ENCODE results near the gene ZNF862. TPM values are rescaled to one million over a fixed set of nuclear protein-coding genes. Genes with fewer than 3 reads are reported as not detected.
"Not testable (repeated sequence)": the region's sequence is repeated elsewhere in the genome, so short reads cannot be mapped to it uniquely, and the experiment has no call there.

ZNF862 gene
- total RNA-seq, 1 experiment from 2014 or later: 17.7 TPM

DNA sequence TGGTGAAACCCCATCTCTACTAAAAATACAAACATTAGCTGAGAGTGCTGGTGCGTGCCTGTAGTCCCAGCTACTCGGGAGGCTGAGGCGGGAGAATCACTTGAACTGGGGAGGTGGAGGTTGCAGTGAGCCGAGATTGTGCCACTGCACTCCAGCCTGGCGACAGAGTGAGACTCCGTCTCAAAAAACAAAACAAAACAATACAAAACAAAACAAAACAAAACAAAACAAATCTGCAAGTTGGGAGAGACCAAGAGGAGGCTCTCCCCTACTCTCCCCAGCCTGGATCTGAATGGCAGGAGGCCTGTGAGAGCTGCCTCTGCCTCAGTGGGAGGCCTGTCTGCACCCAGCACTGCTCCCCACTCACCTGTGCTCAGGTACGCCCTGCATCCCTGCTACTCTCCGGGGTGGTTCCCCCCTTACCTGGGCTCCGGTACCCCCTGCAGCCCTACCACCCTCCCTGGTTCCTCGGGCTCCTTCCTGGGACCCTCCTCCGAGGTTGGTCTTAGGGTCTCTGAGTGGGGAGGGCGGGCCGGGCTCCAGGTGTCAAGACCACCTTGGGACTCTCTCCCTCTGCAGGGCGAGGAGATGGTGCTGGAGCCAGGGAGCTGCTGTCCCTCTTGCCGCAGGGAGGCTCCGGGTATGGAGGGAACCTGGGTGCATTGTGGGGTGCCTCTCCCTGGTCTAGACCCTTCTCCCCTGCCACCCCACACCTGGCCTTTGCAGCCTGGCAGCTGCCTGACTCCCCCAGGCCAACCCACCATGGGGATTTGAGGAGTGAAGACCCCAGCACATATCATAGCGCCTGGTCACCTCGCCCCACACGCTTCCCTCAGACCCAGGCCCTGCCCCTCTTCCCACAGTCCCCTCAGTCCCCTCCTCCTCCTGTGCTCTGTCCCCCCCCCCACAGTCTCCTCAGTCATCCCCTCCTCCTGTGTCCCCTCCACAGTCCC is 9.5 kb upstream of the ZNF862 start:
- H3K4me1 Mint-ChIP-seq (ENCODE audit: low read depth, unreplicated experiment): no peaks in the 10 kb centered on the region
- BruUV-seq (replicated peaks): no TSS peak
- TF ChIP-seq CTCF (IDR thresholded peaks at IDR 0.05; ENCODE audit: unreplicated experiment): no peak
- peaks cover 100% of the 10 kb centered on the region for H3K27me3 Mint-ChIP-seq (ENCODE audit: unreplicated experiment)
- intact Hi-C loops (cut with micrococcal nuclease; ENCODE audit: unreplicated experiment): no loop called here
- no peak for DNase-seq
- no peaks in the 10 kb centered on the region for H3K36me3 Mint-ChIP-seq (ENCODE audit: insufficient read depth, unreplicated experiment)
- CTCF ChIA-PET: no interaction called here
- no peak overlapping the region for H3K27ac Mint-ChIP-seq (ENCODE audit: unreplicated experiment)
- H3K4me3 Mint-ChIP-seq (ENCODE audit: low read depth, unreplicated experiment): no peak overlapping the region
- no peaks in the 10 kb centered on the region for H3K9me3 Mint-ChIP-seq (ENCODE audit: low read depth, unreplicated experiment)

GRCh38 chr7:149830527-149830926 is 7.6 kb upstream of the ZNF862 start:
- H3K9me3 Mint-ChIP-seq (ENCODE audit: low read depth, unreplicated experiment); H3K4me3 Mint-ChIP-seq (ENCODE audit: low read depth, unreplicated experiment); intact Hi-C loops (cut with micrococcal nuclease; ENCODE audit: unreplicated experiment); BruUV-seq (replicated peaks); H3K4me1 Mint-ChIP-seq (ENCODE audit: low read depth, unreplicated experiment); CTCF ChIA-PET; DNase-seq; H3K27ac Mint-ChIP-seq (ENCODE audit: unreplicated experiment); H3K36me3 Mint-ChIP-seq (ENCODE audit: insufficient read depth, unreplicated experiment): not testable (repeated sequence)
- peaks cover 100% of the 10 kb centered on the region for H3K27me3 Mint-ChIP-seq (ENCODE audit: unreplicated experiment)

- BruUV-seq (replicated peaks): no TSS peak
- no peak for DNase-seq
- Mint-ChIP-seq H3K36me3 (ENCODE audit: insufficient read depth, unreplicated experiment) (no peaks in the 10 kb centered on the region), H3K4me3 (ENCODE audit: low read depth, unreplicated experiment) (no peak overlapping the region), H3K27ac (ENCODE audit: unreplicated experiment) (no peak overlapping the region), H3K9me3 (ENCODE audit: low read depth, unreplicated experiment) (no peaks in the 10 kb centered on the region), H3K27me3 (ENCODE audit: unreplicated experiment) (peaks cover 100% of the 10 kb centered on the region), H3K4me1 (ENCODE audit: low read depth, unreplicated experiment) (no peaks in the 10 kb centered on the region)
- intact Hi-C loops (cut with micrococcal nuclease; ENCODE audit: unreplicated experiment): no loop called here
- TF ChIP-seq CTCF (IDR thresholded peaks at IDR 0.05; ENCODE audit: unreplicated experiment): no peak
- CTCF ChIA-PET: interaction anchor here (0.6 kb wide), 1 partner anchor 53 kb away, joined by 4 read pairs; no protein-coding TSS in a partner anchor
Observed at GRCh38 chr7:149830997-149831740, 7.0 kb upstream of the ZNF862 start.

- Mint-ChIP-seq H3K27ac (ENCODE audit: unreplicated experiment) (no peak overlapping the region), H3K4me1 (ENCODE audit: low read depth, unreplicated experiment) (no peaks in the 10 kb centered on the region), H3K36me3 (ENCODE audit: insufficient read depth, unreplicated experiment) (no peaks in the 10 kb centered on the region), H3K9me3 (ENCODE audit: low read depth, unreplicated experiment) (no peaks in the 10 kb centered on the region), H3K4me3 (ENCODE audit: low read depth, unreplicated experiment) (no peak overlapping the region), H3K27me3 (ENCODE audit: unreplicated experiment) (peaks cover 100% of the 10 kb centered on the region)
- CTCF ChIA-PET: interaction anchor here (0.6 kb wide), 1 partner anchor 1233 kb away, joined by 9 read pairs; no protein-coding TSS in a partner anchor
- intact Hi-C loops (cut with micrococcal nuclease; ENCODE audit: unreplicated experiment): no loop called here
- no peak for TF ChIP-seq CTCF (IDR thresholded peaks at IDR 0.05; ENCODE audit: unreplicated experiment)
- DNase-seq: no peak
- no TSS peak for BruUV-seq (replicated peaks)
Observed at GRCh38 chr7:149831741-149832219, 6.4 kb upstream of the ZNF862 start.

All from Calu3 (cell line).